ENCODE measurements around the gene AFMID.
A peak's percentile ranks its signal among the peaks of the same experiment; 100 is the strongest.
"Not testable (repeated sequence)": the region's sequence is repeated elsewhere in the genome, so short reads cannot be mapped to it uniquely, and the experiment has no call there.

Gene AFMID

DNA sequence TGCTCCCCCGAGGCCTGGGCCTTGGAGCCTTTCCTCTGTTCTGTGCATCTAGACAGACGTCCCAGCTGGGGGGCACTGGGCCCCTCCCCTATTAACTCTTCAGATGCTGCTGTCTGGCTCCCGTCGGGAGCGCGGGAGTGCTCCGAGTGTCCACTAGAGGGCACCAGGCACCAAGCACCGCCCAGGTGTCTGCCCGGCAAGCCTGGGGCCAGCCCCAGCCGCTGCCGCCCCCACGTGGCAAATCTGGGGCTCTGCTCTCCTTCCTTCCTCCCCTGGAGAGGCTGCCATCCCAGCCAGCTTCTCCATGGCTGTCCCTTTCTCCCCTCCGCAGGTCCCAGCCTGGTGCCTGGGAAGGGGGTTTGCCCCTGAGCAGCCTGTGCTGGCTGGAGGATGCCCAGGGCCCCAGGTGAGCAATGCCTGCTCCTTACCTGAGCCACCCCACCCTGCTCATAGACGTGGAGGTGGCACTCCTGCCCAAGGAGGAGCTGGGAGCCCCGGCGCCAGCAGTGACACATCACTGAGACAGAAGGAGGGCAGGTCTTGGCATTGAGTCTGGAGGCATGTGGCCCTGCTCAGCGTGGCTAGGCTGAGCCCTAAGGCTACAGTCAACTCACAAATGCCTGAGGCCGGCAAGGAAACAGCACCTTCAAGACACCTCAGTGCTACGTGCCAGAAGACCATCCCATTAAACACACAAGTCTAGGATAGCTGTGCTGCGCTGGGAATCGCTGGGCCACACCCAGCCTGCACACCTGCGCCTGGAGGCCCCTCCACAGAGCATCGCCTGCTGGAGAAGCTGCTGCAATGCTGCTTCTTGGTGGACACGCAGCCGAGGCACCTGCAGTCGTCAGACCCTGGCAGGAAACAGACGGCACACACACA is 64.0 kb downstream of the AFMID start:
- TF ChIP-seq POLR2A (IDR thresholded peaks at IDR 0.05; ENCODE audit: low read depth, low read length), result no peak
- DNase-seq (ENCODE audit: insufficient read length, low spot score) (peak; percentile 97), FAIRE-seq (no peak)

GRCh38 chr17:78251773-78252103 is 64.6 kb downstream of the AFMID start:
- DNase-seq (ENCODE audit: insufficient read length, low spot score), result no peak
- FAIRE-seq, result no peak
- no peak for TF ChIP-seq POLR2A (IDR thresholded peaks at IDR 0.05; ENCODE audit: low read depth, low read length)

GRCh38 chr17:78252111-78252634 is 65.0 kb downstream of the AFMID start:
- FAIRE-seq (no peak), DNase-seq (ENCODE audit: insufficient read length, low spot score) (no peak)
- no peak for TF ChIP-seq POLR2A (IDR thresholded peaks at IDR 0.05; ENCODE audit: low read depth, low read length)

- TF ChIP-seq POLR2A (IDR thresholded peaks at IDR 0.05; ENCODE audit: low read depth, low read length), result no peak
- DNase-seq (ENCODE audit: insufficient read length, low spot score) (no peak), FAIRE-seq (no peak)
These were observed 65.8 kb downstream of the AFMID start for GRCh38 chr17:78252701-78253635.

- FAIRE-seq, result not testable (repeated sequence)
These were observed 66.4 kb downstream of the AFMID start for GRCh38 chr17:78253636-78253945.

DNA sequence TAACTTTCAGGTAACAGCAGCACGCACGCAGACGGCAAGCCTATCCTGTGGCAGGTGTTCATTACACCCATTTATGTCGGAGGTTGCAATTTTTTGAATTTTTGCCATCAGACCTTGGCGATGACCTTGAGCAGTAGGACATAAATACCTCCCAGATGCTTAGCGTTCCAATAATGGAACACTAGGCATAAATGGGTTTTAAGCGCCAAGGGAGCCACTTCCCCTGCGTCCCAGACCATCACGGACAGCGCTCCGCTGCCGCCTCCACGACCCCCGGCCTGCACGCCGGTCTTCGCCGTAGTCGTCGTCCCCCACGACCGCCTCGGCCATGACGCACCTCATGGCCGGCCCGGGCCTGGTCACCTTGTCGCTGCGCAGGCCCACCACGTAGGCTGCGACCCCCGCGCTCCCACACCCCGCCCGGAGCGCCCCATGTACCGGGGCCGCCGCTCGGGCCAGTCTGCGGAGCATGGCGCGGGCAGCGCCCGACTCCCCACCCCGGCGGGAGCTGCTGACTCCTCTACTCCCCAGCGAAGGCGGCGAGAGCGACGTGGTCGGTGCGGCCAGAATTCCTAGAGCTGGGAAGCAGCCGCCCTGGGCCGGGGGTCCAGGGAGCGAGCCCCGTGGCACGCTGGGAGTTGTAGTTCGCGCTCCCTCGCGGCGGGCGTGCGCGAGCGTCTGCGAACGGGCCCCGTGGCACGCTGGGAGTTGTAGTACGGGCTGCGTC is 66.9 kb downstream of the AFMID start:
- TF ChIP-seq POLR2A (IDR thresholded peaks at IDR 0.05; ENCODE audit: low read depth, low read length), result 0 out of 2 replicates have a peak, but pooled peaks have one; percentile 26
- FAIRE-seq, result no peak
- DNase-seq (ENCODE audit: insufficient read length, low spot score), result peak; percentile 90

More at GRCh38 chr17:78253636-78253945, 66.4 kb downstream of the AFMID start:
- not testable (repeated sequence) for DNase-seq (ENCODE audit: insufficient read length, low spot score)

GRCh38 chr17:78255029-78255656 is 68.0 kb downstream of the AFMID start:
- DNase-seq (ENCODE audit: insufficient read length, low spot score), result no peak
- TF ChIP-seq POLR2A (IDR thresholded peaks at IDR 0.05; ENCODE audit: low read depth, low read length), result no peak
- FAIRE-seq, result no peak

- no peak for TF ChIP-seq POLR2A (IDR thresholded peaks at IDR 0.05; ENCODE audit: low read depth, low read length)
- DNase-seq (ENCODE audit: insufficient read length, low spot score) (no peak), FAIRE-seq (no peak)
These were observed 69.0 kb downstream of the AFMID start for GRCh38 chr17:78255953-78256706.

- DNase-seq (ENCODE audit: insufficient read length, low spot score), result no peak
- FAIRE-seq, result no peak
- TF ChIP-seq POLR2A (IDR thresholded peaks at IDR 0.05; ENCODE audit: low read depth, low read length), result no peak
These were observed 69.8 kb downstream of the AFMID start for GRCh38 chr17:78256707-78257591.
